Measurements from ENCODE around the gene POLR1G. TPM values are rescaled to one million over a fixed set of nuclear protein-coding genes. Genes with fewer than 3 reads are reported as not detected.
"Not testable (repeated sequence)": the region's sequence is repeated elsewhere in the genome, so short reads cannot be mapped to it uniquely, and the experiment has no call there.

The POLR1G gene
- total RNA-seq, 4 donors from 2014 or later: 5.2 to 29.8 (median 6.3) TPM

GRCh38 chr19:45405435-45406225 lies 814 bp upstream of the POLR1G start:
- no peak for TF ChIP-seq CTCF (IDR thresholded peaks at IDR 0.05)
- peak; percentile 52 for DNase-seq (ENCODE audit: low spot score)
- ATAC-seq (ENCODE audit: low FRiP score): peak; percentile 73

GRCh38 chr19:45407091-45407375 lies 589 bp downstream of the POLR1G start:
- TF ChIP-seq CTCF (IDR thresholded peaks at IDR 0.05): no peak
- no peak for DNase-seq (ENCODE audit: low spot score)
- ATAC-seq (ENCODE audit: low FRiP score): no peak

GRCh38 chr19:45407585-45407984 lies 1.1 kb downstream of the POLR1G start:
- ATAC-seq (ENCODE audit: low FRiP score); DNase-seq (ENCODE audit: low spot score): not testable (repeated sequence)

- DNase-seq (ENCODE audit: low spot score) (no peak), ATAC-seq (ENCODE audit: low FRiP score) (no peak)
- TF ChIP-seq CTCF (IDR thresholded peaks at IDR 0.05): no peak
Observed at GRCh38 chr19:45408121-45408520, 1.7 kb downstream of the POLR1G start.

- no peak for TF ChIP-seq CTCF (IDR thresholded peaks at IDR 0.05)
- ATAC-seq (ENCODE audit: low FRiP score) (no peak), DNase-seq (ENCODE audit: low spot score) (no peak)
Observed at GRCh38 chr19:45408830-45409556, 2.5 kb downstream of the POLR1G start.

GRCh38 chr19:45409557-45409920 lies 3.1 kb downstream of the POLR1G start:
- no peak for ATAC-seq (ENCODE audit: low FRiP score)
- no peak for DNase-seq (ENCODE audit: low spot score)
- no peak for TF ChIP-seq CTCF (IDR thresholded peaks at IDR 0.05)

GRCh38 chr19:45410330-45410729 lies 3.9 kb downstream of the POLR1G start:
- not testable (repeated sequence) for DNase-seq (ENCODE audit: low spot score); ATAC-seq (ENCODE audit: low FRiP score)

GRCh38 chr19:45413497-45413896 lies 7.1 kb downstream of the POLR1G start:
- TF ChIP-seq CTCF (IDR thresholded peaks at IDR 0.05): no peak
- DNase-seq (ENCODE audit: low spot score): no peak
- ATAC-seq (ENCODE audit: low FRiP score): no peak
